Activated B cell treated with CpG ODN at 0.5 μM for 24 hours (primary cell): Measurements from ENCODE around the gene HOOK2. TPM values are rescaled to one million over a fixed set of nuclear protein-coding genes. Genes with fewer than 3 reads are reported as not detected.
"Not testable (repeated sequence)": the region's sequence is repeated elsewhere in the genome, so short reads cannot be mapped to it uniquely, and the experiment has no call there.

ENCODE experiments used
- ATAC-seq: fragments of 200-7000 bp; cut with Tn5 transposase; one replicate; pipeline ENCODE4 v1.10.0; 2021; ENCODE audit warnings: low read depth, mild to moderate bottlenecking, moderate library complexity
- CTCF ChIA-PET: fragments of 350-600 bp; sonication (Branson Sonifier 250); formaldehyde crosslinking; loops from one replicate; lab custom pipeline; 2021; ENCODE audit warnings: antibody characterized with exemption; lab: Charles Lee
- POLR2A ChIA-PET: fragments of 350-600 bp; sonication (Branson Sonifier 250); formaldehyde crosslinking; loops from one replicate; lab custom pipeline; 2021; ENCODE audit warnings: antibody characterized with exemption; lab: Charles Lee
- DNase-seq: peaks from one replicate; pipeline ENCODE4 v3.0.0; 2022
- H3K27ac Mint-ChIP-seq: one replicate; pipeline ENCODE4 v1.8.0; 2020; ENCODE audit warnings: mixed read lengths
- H3K27me3 Mint-ChIP-seq: one replicate; pipeline ENCODE4 v1.8.0; 2021; ENCODE audit warnings: mixed read lengths
- H3K36me3 Mint-ChIP-seq: one replicate; pipeline ENCODE4 v1.8.0; 2021; ENCODE audit warnings: low read depth, mixed read lengths
- H3K4me1 Mint-ChIP-seq: one replicate; pipeline ENCODE4 v1.8.0; 2021; ENCODE audit warnings: mixed read lengths
- H3K4me3 Mint-ChIP-seq: one replicate; pipeline ENCODE4 v1.8.0; 2020; ENCODE audit warnings: mild to moderate bottlenecking, mixed read lengths
- H3K9me3 Mint-ChIP-seq: one replicate; pipeline ENCODE4 v1.8.0; 2020; ENCODE audit warnings: mixed read lengths
- intact Hi-C: fragments of 100-400 bp; cut with micrococcal nuclease; formaldehyde crosslinking; loops from one replicate; pipeline ENCODE4 v1.15.1; 2024
- total RNA-seq: library from RNA; stranded (reverse); gene quantifications from 2 replicates; pipeline ENCODE4 v1.2.3, GENCODE V29; 2022
- TF ChIP-seq, protein P1 (sequence below): fragments of 200-600 bp; IDR thresholded peaks from one replicate; pipeline ENCODE4 v1.8.0; 2022; ENCODE audit warnings: antibody characterized with exemption, mild to moderate bottlenecking

Gene HOOK2, protein sequence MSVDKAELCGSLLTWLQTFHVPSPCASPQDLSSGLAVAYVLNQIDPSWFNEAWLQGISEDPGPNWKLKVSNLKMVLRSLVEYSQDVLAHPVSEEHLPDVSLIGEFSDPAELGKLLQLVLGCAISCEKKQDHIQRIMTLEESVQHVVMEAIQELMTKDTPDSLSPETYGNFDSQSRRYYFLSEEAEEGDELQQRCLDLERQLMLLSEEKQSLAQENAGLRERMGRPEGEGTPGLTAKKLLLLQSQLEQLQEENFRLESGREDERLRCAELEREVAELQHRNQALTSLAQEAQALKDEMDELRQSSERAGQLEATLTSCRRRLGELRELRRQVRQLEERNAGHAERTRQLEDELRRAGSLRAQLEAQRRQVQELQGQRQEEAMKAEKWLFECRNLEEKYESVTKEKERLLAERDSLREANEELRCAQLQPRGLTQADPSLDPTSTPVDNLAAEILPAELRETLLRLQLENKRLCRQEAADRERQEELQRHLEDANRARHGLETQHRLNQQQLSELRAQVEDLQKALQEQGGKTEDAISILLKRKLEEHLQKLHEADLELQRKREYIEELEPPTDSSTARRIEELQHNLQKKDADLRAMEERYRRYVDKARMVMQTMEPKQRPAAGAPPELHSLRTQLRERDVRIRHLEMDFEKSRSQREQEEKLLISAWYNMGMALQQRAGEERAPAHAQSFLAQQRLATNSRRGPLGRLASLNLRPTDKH
- 13.4 and 21.2 TPM in 2 replicates for total RNA-seq

DNA sequence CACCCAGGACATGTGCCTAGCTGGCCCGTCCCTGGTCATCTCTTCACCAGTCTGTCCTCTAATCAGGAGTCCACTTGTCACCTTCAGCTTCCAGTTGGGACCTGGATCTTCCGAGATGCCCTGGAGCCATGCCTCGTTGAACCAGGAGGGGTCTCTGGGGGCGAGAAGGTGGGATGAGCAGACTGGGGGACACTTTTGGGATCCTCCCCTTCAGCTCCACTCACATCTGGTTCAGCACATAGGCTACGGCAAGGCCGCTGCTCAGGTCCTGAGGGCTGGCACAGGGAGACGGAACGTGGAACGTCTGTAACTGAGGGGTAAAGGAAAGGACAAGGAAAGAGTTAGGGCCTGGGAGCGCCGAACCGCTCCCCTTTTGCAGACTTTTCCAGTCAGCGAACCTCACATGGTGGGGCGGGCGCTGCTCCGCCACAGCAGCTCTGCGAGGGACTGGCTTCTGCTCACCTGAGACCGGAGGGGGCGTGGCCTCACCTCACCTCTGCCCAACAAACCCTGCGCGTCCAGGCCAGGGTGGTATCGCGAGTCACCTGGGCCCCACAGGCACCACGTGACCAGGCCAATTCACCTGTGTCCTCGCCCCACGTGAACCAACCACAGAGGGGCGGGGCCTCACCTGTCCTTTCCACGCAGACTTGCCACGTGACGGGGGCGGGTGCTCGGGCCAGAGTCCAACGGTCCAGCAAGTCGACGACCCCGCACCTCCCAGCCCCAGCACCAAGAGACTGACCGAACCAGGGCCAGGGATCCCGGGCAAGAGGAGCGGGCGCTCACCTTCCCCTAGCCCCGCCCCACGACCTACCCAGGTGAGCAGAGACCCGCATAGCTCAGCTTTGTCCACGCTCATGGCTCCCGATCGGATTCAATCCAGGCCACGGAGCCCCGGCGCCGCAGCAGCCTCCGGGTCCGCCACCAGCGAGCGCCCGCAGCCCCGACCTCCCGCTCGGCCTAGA, at the start of gene HOOK2:
HOOK2 (minus strand) TSS at position 965 of the 968 bp plus-strand sequence; CDS start at position 862, 103 bp downstream.
- Mint-ChIP-seq H3K36me3 (no peaks in the 10 kb centered on the region), H3K27ac (peak within 1 kb of the TSS; percentile 73), H3K4me3 (peak within 1 kb of the TSS; percentile 80), H3K4me1 (peaks cover 37% of the 10 kb centered on the region), H3K9me3 (no peaks in the 10 kb centered on the region), H3K27me3 (no peaks in the 10 kb centered on the region)
- no peak for ATAC-seq
- POLR2A ChIA-PET = interaction anchor here (1.0 to 12.7 kb wide), 4 partner anchors 17 to 52 kb away, joined by 3 to 909 read pairs (median 5); partner anchors contain the start of genes JUNB and RNASEH2A
- TF ChIP-seq, protein P1, sequence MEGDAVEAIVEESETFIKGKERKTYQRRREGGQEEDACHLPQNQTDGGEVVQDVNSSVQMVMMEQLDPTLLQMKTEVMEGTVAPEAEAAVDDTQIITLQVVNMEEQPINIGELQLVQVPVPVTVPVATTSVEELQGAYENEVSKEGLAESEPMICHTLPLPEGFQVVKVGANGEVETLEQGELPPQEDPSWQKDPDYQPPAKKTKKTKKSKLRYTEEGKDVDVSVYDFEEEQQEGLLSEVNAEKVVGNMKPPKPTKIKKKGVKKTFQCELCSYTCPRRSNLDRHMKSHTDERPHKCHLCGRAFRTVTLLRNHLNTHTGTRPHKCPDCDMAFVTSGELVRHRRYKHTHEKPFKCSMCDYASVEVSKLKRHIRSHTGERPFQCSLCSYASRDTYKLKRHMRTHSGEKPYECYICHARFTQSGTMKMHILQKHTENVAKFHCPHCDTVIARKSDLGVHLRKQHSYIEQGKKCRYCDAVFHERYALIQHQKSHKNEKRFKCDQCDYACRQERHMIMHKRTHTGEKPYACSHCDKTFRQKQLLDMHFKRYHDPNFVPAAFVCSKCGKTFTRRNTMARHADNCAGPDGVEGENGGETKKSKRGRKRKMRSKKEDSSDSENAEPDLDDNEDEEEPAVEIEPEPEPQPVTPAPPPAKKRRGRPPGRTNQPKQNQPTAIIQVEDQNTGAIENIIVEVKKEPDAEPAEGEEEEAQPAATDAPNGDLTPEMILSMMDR = no peak
- CTCF ChIA-PET = interaction anchor here (1.3 to 9.1 kb wide), 2 partner anchors 9 to 21 kb away, joined by 9 to 278 read pairs; partner anchors contain the start of gene JUNB
- intact Hi-C loops = no loop called here
- no peak for DNase-seq

DNA sequence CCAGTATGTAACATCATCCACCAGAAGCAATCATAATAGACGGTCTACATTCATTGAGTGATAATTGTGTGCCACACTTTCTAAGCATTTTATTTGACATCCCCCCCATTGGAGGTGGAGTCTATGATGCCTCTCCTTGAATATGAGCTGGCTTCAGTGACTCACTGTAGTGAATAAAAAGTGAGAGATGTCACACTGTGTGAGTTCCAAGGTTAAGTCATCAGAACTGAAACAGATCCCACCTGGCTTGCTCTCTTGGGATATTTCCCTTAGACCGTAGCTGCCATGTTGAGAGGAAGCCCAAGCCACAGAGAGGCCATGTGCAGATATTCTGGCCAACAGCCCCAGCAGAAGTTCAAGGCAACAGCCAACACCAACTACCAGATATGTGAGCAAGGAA, 46.4 kb upstream of the HOOK2 start:
- CTCF ChIA-PET = no interaction called here

DNA sequence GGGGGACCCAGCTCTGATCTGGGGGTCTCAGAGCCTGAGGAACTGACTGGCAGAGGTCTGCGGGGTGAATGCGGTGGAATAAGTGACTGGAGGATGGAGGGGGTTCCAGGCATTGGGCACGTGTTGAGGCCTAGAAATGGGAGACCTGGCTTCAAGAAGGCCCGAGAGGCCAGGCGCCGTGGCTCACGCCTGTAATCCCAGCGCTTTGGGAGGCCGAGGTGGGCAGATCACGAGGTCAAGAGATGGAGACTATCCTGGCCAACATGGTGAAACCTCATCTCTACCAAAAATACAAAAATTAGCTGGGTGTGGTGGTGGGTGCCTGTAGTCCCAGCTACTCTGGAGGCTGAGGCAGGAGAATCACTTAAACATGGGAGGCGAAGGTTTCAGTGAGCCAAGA, 42.5 kb upstream of the HOOK2 start:
- H3K9me3 Mint-ChIP-seq, CTCF ChIA-PET, H3K4me3 Mint-ChIP-seq, ATAC-seq, H3K27ac Mint-ChIP-seq, H3K4me1 Mint-ChIP-seq, intact Hi-C loops, H3K27me3 Mint-ChIP-seq, POLR2A ChIA-PET, DNase-seq: not testable (repeated sequence)
- H3K36me3 Mint-ChIP-seq = peaks cover 19% of the 10 kb centered on the region

More for the DNA sequence above, 46.4 kb upstream of the HOOK2 start:
- no peak for ATAC-seq
- peaks cover 3% of the 10 kb centered on the region for H3K9me3 Mint-ChIP-seq
- no peak overlapping the region for H3K27ac Mint-ChIP-seq
- intact Hi-C loops = no loop called here
- DNase-seq = no peak
- H3K36me3 Mint-ChIP-seq = no peaks in the 10 kb centered on the region
- TF ChIP-seq, protein P1 = no peak
- H3K4me1 Mint-ChIP-seq = peaks cover 6% of the 10 kb centered on the region
- H3K4me3 Mint-ChIP-seq = no peak overlapping the region
- POLR2A ChIA-PET = no interaction called here
- H3K27me3 Mint-ChIP-seq = peaks cover 23% of the 10 kb centered on the region

GRCh38 chr19:12817188-12817587, 41.8 kb upstream of the HOOK2 start:
- H3K27ac Mint-ChIP-seq, intact Hi-C loops, H3K9me3 Mint-ChIP-seq, H3K27me3 Mint-ChIP-seq, H3K4me1 Mint-ChIP-seq, DNase-seq, CTCF ChIA-PET, ATAC-seq, H3K4me3 Mint-ChIP-seq: not testable (repeated sequence)
- POLR2A ChIA-PET = interaction anchor here (0.7 kb wide), 1 partner anchor 125 kb away, joined by 6 read pairs; no protein-coding TSS in a partner anchor
- H3K36me3 Mint-ChIP-seq = peaks cover 23% of the 10 kb centered on the region

GRCh38 chr19:12815088-12815487, 39.7 kb upstream of the HOOK2 start:
- DNase-seq (no peak), ATAC-seq (no peak)
- H3K27ac Mint-ChIP-seq = no peak overlapping the region
- POLR2A ChIA-PET = no interaction called here
- intact Hi-C loops = no loop called here
- H3K27me3 Mint-ChIP-seq = no peaks in the 10 kb centered on the region
- H3K4me1 Mint-ChIP-seq = no peaks in the 10 kb centered on the region
- no peak overlapping the region for H3K4me3 Mint-ChIP-seq
- TF ChIP-seq, protein P1 = no peak
- H3K9me3 Mint-ChIP-seq = no peaks in the 10 kb centered on the region
- H3K36me3 Mint-ChIP-seq = peaks cover 23% of the 10 kb centered on the region
- CTCF ChIA-PET = interaction anchor here (0.9 kb wide), 1 partner anchor 55 kb away, joined by 3 read pairs; no protein-coding TSS in a partner anchor
